IPS DF 19.7 (cell line): Measurements from ENCODE around the gene IRS1.

Experiments used
- DNase-seq: peaks from one replicate; pipeline ENCODE4 v3.0.0-alpha.2; 2013; ENCODE audit warnings: low read depth, low spot score

Gene IRS1

GRCh38 chr2:226813148-226813701 lies 13.6 kb upstream of the IRS1 start:
- no peak for DNase-seq

DNA sequence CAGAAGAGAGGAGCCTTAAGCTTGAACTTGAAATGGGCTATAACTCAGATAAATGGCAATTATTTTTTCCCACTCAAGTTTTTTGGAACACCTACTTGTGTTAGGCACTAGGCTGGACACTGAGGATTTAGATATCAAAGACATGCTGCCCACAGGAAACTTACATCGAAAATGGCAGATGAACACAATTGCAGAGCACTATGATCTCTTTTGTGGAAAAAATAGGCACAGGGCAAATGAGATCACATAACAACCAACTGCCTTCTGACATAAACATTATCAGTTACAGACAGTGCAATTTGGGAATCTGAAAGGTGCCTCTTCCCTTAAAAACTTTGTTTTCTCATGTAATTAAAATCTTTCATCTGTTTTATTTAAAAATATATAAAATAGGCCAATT lies 3.8 kb upstream of the IRS1 start:
- DNase-seq: no peak

DNA sequence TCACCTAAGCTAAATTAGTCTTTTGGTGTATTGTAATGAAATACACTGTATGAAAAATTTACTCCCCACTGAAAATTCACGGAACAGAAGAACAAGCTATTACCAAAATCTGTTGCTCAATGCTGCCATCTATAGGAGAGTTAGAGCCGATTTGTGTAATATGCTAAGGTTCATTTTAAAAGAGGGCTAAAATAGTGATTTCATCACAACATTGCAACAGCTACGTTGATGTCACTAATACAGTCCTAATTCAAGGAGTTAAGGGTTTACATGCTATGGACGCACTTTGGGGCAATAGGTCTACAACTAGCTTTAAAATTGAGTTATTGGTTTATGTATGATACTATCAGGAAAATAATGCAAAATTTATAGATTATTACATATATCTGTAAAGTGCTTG lies 3.0 kb upstream of the IRS1 start:
- DNase-seq: no peak

DNA sequence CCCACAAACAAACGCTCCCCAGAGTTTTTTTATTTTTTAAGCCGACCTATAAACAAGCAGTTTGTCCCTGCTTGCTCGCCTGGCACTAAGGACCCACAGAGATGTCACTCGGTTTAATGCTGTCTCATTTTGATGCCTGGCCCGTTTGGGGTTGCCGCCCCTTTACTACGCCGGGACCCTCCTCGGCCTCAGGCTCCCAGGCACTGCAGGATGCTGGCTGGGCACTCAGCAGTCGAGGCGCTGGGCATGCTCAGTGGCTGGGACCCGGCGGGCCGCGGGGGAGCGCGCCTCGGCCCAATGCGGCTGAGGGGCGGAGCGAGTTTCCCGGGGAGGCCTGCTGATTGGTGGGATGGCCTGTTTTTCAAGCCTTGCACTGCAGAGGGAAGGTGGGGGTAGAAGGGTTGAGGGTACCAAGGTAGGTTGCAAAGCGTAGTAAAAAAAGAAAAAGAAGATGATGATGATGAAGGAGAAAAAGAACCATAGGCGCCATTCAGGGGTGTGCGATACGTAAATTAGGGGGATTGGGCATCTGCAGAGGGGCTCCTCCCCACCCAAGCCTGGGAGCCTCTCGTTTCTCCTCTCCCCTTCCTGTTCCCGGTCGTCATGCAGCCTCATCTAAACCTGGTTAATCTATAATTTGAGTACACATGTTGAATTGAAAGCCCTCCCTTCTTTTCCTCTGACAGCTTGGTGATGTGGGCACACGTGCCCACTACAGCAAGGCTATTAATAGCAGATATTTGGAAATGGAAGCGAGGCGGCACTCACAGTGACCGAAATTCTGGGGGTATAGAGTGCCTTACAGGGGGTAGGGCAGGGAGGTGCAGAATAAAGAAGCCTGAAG lies 1.5 kb upstream of the IRS1 start:
- DNase-seq: no peak

GRCh38 chr2:226799976-226800940 lies 638 bp upstream of the IRS1 start:
- DNase-seq: no peak

- no peak for DNase-seq
Measured at GRCh38 chr2:226798422-226799210, 1.0 kb downstream of the IRS1 start.

GRCh38 chr2:226797989-226798421 lies 1.6 kb downstream of the IRS1 start:
- no peak for DNase-seq

- no peak for DNase-seq
Measured at GRCh38 chr2:226797289-226797988, 2.2 kb downstream of the IRS1 start.

GRCh38 chr2:226796840-226797288 lies 2.8 kb downstream of the IRS1 start:
- no peak for DNase-seq

- no peak for DNase-seq
Measured at GRCh38 chr2:226796012-226796839, 3.4 kb downstream of the IRS1 start.

GRCh38 chr2:226795281-226796011 lies 4.2 kb downstream of the IRS1 start:
- DNase-seq: no peak

DNA sequence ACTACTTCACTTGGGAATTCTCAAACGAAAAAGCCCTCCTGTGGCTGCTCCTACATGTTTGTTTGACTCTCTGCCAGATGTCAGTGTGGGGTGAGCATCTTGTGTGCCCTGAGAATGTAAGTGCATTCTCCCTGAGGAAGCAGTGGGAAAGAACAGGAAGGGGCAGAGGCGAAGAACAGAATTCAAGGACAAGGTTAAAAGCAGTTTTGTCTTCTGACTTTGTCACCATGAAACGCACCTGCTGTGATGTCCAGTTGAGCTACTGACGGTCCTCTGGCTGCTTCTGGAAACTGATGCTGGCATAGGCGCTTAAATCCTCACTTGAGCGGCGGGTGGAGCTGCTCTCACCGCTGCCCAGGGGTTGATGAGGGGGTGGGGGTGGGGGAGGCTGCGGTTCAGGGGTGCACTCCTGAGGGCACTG lies 4.9 kb downstream of the IRS1 start:
- no peak for DNase-seq

- no peak for DNase-seq
Measured at GRCh38 chr2:226794196-226794661, 5.4 kb downstream of the IRS1 start.

DNA sequence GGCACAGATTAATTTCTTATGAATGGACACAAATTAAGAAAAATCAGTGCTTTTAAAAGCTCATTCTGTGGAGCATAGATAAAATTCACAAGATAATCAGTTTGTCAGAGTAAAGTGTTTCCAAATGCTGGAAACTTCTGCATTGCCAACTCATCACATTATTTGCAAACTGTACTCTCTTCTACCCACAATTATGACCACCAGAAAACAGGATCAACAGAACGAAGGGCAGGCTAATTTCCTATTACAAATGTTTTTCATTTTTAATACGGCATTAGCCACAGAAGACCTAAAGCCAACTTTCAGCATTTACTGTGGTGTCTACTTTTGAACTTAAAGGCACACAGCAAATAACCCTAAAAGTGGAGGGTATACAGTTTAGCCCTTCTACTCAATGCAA lies 6.0 kb downstream of the IRS1 start:
- no peak for DNase-seq

- no peak for DNase-seq
Measured at GRCh38 chr2:226792155-226792881, 7.3 kb downstream of the IRS1 start.

GRCh38 chr2:226791487-226792081 lies 8.0 kb downstream of the IRS1 start:
- peak; percentile 86 for DNase-seq

- peak; percentile 73 for DNase-seq
Measured at GRCh38 chr2:226791056-226791486, 8.5 kb downstream of the IRS1 start.

DNA sequence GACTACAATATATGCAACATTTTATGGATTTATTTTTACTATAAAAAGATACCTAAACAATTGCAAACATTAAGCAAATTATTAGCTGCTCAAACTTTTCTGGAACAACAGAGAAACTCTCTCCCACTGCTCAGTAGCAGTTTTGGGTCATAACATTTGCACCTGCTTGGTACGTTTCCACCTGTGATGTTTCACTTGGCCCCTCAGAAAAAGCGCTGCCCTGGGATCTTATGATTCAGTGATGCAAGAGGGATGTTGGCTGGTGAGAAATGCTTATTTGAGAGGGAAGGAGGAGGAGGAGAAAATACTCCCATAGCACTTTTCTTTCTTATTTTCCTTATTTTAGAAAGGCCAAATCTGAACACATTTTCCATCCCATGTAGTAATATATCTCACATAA lies 9.2 kb downstream of the IRS1 start:
- no peak for DNase-seq
